ENCODE data around the gene GABRB3. TPM values are rescaled to one million over a fixed set of nuclear protein-coding genes. Genes with fewer than 3 reads are reported as not detected.

The GABRB3 gene
- total RNA-seq, 1 donor from 2014 or later = not detected

- intact Hi-C loops (cut with micrococcal nuclease) = no loop called here
Observed at GRCh38 chr15:26561896-26562295, 211.0 kb downstream of the GABRB3 start.

GRCh38 chr15:26561130-26561529 lies 211.7 kb downstream of the GABRB3 start:
- intact Hi-C loops (cut with micrococcal nuclease) = no loop called here

GRCh38 chr15:26555898-26556297 lies 217.0 kb downstream of the GABRB3 start:
- intact Hi-C loops (cut with micrococcal nuclease) = no loop called here

GRCh38 chr15:26551473-26551872 lies 221.4 kb downstream of the GABRB3 start:
- intact Hi-C loops (cut with micrococcal nuclease) = no loop called here

GRCh38 chr15:26550880-26551279 lies 222.0 kb downstream of the GABRB3 start:
- intact Hi-C loops (cut with micrococcal nuclease) = no loop called here

GRCh38 chr15:26537663-26538062 lies 235.2 kb downstream of the GABRB3 start:
- intact Hi-C loops (cut with micrococcal nuclease) = no loop called here

- intact Hi-C loops (cut with micrococcal nuclease) = no loop called here
Observed at GRCh38 chr15:26531489-26531888, 241.4 kb downstream of the GABRB3 start.

GRCh38 chr15:26525096-26525495 lies 247.8 kb downstream of the GABRB3 start:
- intact Hi-C loops (cut with micrococcal nuclease) = no loop called here

- intact Hi-C loops (cut with micrococcal nuclease) = no loop called here
Observed at GRCh38 chr15:26521691-26522198, 251.1 kb downstream of the GABRB3 start.

GRCh38 chr15:26521130-26521529 lies 251.7 kb downstream of the GABRB3 start:
- intact Hi-C loops (cut with micrococcal nuclease) = no loop called here

- intact Hi-C loops (cut with micrococcal nuclease) = no loop called here
Observed at GRCh38 chr15:26518885-26519284, 254.0 kb downstream of the GABRB3 start.

GRCh38 chr15:26516102-26516980 lies 256.5 kb downstream of the GABRB3 start:
- intact Hi-C loops (cut with micrococcal nuclease) = no loop called here

- intact Hi-C loops (cut with micrococcal nuclease) = no loop called here
Observed at GRCh38 chr15:26504009-26504408, 268.9 kb downstream of the GABRB3 start.

Other genes starting within 250 kb of the GABRB3 start
- gene GABRA5, start 94.0 kb upstream of the GABRB3 start, total RNA-seq = not detected in 2 replicates
- gene GABRG3, start 198.1 kb upstream of the GABRB3 start, total RNA-seq = not detected in 2 replicates

All from T-helper 1 cell treated with Interleukin-12 subunit alpha and Interleukin-12 subunit beta and Interleukin-4 antibody, amounts not matched to agents 30 ng/mL and 1 ng/mL, for 36 hours (primary cell).